NCI-H2227 (cell line): Measurements from ENCODE around the gene THAP3.
A peak's percentile ranks its signal among the peaks of the same experiment; 100 is the strongest.

Experiments
- DNase-seq: peaks from one replicate; lab custom pipeline; 2025; ENCODE audit not compliant: unreplicated experiment; lab: John Stamatoyannopoulos, UW

The THAP3 gene

DNA sequence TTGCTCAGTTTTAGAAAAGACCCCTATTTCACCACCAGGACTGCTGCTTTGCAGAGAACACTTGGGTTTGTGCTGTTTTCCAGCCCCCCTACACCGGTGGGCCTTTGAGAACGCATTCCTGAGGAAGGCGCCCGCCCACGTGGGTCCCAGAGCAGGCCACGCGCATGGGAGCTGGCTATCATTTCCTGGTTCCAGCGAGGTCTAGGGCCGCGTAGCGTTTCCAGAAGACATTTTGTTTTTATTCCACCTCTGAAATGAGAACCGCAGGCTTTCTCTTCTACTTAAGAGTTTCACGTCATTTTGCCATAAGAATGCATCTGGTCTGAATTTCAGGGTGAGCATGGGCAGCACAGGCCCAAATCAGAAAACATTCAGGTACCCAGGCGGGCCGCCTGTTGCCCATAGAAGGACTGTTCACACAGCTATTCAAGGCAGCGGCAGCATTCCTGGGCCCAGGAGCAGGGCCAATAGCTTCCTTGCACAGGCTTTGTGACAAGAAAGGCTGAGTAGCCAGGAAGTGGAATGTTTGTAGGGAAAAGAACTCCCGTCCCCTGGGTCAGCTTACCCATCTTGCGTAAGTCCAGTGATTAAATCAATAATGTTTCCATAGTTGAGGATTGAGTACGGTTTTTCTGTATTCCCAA is 20.6 kb upstream of the THAP3 start:
- DNase-seq: peak; percentile 46

DNA sequence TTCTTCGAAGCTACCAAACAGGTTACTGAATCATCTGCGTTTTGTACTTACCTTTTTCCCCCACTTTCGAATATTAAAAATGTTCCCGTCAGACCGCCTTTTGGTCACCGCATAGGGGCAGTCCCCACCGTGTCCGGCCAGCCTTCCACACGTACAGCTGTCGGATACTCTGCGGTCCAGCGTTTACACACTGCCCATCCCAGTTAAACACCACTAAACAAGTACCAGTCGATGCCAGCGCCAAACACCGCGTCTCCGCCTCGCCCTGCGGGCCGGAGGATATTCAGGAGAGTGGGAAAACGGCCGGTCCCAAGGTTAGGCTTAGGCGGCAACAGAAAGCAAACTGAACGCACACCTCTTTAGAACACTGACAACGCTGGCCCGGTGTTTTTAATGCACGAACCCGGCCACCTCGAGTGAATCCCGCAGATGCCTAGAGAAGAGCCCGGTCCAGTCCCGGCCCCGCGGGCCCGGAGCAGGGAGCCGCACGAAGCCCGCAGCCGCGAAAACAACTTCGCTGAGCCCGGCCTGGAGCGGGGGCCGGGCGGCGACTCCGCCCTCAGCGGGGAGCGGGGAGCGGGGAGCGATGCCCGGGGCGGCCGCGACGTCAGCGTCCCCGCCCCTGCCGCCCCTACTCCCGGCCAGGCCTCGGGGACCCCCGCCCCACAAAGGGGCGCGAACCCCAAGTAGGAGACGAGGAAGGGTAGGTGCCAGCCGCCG is 11.9 kb upstream of the THAP3 start:
- DNase-seq: peak; percentile 84

DNA sequence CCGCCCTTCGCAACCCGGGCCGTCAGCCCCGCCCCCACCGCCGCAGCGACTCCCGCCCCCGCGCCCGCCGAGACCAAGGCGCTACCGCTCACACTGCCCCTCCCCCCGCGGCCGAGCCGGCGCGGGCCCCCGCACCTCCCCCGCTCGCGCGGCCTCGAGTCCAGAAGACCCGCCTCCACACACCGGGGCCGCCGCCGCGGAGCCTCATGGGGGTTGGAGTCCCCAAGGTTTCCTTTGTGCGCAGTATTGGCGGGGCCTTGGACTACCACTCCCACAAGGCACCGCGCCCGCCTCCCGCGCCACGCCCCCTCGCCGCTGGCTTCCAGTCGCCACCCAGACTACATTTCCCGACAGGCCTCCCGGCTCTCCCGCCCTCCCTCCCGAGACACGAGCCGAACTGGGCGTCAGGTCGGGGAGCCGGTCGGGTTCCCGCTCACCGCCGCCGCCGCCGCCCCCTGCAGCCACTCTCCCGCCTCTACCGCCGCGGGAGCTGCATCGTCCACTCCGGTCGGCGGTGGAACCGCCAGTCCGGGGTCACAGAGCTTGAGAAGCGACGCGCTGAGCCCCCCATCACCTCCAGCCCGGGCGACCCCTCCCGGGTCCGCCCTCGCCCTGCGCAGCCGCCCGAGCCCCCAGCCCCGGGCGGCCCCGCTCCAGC is 11.2 kb upstream of the THAP3 start, which contains the start of gene PHF13:
TSS of gene PHF13 (plus strand) at position 371 of the 658 bp plus-strand sequence. CDS start 336 bp downstream, outside the sequence.
- peak; percentile 99 for DNase-seq

DNA sequence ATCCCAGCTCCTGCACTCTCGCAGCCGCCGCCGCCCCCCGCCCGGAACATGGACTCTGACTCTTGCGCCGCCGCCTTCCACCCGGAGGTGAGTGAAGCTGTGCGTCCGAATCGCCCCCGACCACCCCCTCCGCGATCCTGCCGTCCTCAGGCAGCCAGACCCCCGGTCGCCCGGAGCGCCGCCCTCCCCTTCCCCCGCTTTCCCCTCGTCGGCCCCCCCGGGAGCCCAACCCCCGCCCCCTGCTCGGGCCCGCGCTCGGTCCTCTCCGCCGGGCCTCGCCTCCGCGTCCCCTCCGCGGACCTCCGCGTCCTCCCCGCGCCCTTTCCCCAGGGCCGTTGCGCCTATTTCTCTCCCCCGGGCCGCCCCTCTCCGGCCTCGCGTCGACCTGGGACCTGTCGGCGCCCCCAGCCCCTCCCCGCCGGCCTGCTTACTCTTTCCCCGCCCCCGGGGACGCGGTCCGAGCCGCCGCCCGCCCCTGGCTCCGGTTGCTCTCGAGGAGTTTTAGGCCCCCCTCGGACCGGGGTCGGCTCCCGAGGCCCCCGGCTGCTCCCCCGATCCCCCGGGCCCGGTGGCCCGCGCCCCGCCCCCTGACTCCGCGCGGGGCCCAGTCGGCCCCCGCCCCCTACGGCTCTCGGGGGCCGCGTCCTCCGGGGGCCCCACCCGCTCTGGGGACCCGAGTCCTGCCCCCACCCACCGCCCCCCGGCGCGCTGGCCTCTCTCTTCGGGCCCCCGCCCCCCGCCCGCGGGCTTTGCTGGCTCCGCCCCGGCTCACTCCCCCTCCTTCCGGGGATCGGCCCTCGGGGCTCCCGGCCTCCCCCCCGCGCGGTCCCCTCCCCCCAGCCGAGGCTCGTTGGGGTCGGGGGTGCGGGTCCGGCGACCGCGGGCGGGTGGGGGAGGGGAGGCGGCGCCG is 10.4 kb upstream of the THAP3 start:
- DNase-seq: peak; percentile 70

DNA sequence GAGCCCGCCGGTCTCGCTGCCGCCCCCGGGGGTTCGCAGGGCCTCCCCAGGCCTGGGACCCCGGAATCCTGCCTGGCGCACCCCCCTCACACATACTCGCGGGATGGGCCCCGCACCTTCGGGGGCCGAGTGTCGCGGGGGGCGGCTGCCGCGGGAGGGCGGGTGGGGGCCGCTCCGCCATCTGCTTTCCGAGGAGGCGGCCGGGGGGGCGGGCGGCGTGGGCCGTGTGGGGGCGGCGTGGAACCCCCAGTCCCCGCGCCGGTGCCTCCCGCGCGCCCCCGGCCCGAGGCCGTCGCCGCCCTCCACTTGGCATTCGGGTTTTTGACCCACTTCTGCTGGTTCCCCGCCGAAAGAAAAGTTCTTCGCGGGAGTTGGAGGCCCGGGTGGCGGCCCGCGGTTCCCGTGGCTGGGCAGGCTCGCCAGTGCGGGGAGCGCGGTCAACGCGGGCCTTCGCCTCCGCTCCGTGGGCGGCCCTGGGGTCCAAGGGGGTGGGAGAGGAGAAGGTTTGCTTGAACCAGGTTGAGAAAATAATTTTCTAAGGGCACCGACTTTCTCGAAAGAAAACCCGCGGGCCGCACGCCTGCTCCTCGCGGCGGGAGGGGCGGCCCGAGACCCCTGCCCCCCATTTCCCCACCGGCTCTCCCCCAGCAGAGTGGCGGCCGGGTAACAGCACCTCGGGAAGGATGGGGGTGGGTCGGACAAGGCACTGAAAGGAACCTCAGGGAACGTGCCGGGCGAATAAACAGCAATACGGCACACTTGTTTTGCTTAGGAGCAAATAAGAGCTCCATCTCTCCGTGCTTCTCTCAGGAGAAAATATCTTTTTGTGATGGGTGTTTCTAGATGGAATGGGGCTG is 9.5 kb upstream of the THAP3 start:
- DNase-seq: no peak

DNA sequence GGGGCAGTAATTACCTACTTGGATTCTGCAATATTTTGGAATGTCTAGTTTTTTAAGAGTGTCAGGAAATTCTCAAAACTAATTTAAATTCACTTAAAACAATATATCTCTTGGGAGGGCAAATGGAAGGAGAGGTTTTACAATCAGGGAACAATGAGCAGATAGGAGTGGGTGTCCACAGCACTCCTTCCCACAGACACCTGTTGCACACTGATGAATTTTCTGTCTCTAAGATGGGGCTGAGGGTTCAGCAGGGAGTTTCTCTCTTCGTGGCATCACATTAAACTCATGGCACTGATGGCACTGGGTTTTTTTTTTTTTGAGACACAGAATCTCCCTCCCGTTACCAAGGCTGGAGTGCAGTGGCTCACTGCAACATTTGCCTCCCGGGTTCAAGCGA is 5.6 kb upstream of the THAP3 start:
- no peak for DNase-seq

DNA sequence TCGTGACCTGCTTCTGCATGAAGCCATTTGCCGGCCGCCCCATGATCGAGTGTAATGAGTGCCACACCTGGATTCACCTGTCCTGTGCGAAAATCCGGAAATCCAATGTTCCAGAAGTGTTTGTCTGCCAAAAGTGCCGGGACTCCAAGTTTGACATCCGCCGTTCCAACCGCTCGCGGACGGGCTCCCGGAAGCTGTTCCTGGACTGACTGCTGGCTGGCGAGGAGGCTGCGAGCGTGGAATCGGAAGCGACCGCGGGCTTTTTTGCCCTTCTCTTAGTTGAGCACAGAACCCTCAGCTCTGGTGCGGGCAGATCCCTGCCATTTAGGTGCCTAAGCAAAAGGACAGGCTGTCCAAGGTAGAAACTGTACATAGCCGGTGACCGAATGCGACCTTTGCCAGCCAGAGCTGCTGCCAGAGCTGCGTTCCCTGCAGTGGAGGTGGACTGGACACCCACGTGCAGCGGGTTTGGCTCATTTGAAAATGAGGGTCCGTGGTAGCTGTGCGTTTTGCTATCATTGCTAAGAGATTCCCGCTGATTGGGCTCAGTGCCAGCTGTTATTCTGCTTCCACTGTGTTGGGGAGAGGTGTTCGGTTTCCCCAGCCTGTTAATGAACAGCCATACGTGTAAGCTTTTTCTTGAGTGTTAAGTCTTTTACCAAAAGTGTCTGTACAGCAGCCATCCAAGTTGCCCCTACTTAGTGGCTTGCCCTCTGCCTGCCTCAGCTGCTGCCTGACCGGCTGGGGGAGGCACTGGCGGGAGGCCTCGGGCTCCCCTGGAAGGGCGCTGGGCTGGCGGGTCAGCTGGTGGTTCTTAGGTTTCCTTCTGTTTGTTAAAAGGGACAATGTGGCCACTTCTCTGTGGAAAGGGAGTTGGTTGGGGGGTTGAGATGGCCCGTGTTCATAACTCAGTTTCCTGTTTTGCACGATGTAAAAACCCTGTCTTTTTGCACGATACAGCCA is 3.0 kb upstream of the THAP3 start:
- DNase-seq: no peak

DNA sequence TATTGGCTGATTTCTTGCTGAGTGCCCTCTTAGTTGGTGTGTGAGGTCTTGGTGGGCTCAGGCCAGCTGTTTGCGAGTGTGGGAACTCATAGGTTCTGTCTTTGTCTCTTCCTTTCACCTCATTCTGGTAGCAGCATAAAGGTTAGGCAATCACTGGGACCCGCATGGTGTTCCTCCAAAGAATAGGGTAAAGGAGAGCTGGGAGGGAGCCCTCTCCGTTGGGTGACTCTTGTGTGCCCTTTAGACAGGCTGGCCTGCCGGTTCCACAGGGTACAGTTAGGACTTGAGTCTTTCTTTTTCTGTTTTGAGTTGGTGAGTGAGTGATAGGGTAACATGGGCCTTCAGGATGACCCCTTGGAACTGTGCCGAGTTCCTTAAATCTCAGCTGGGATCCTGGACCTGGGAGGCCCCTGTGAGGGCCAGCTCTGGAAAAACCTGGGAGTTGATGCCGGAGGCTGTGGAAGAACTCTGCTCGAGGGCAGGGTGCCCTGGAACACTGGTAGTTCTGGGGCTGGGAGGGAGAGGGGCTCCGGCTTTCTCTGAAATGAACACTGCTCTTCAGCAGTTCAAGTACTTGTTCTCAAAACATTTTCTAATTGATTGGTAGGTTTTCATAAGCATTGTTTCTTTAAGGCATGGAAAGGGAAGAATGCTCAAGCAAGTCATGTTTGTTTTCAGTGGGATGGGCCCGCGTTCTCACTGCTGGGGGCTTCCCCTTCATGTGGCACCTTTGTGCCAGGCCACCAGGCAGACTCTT is 2.1 kb upstream of the THAP3 start:
- no peak for DNase-seq

DNA sequence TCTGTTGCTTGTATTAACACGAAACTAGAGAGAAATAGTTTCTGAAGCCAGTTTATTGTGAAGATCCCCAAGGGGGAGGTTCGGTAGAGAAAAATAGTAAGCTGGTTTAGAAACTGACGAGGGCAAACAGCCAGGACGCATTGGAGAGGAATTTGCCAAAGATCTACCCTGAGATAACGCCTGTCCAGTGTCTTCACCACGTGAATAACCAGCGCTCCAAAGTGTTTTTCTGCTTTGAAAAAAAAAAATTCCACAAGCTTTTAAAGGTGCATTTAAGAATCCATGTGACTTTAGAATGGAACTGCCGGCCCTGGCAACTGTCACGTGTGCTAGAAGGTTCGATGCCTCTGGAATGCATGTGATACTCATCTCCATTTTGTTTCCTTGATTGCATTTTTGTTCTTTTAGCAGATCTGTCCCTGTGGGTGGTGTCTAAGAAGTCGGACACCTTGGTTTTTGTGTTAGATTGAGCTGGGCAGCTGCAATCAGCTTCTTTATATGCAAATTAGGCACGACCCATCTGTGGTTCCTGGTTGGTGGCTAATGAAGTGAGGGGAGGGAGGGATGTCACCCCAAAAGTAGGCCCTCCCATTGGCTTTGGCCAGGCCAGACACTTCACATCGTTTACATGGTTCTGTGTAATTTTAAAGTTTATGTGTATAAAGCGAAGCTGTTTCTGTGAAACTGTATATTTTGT is 1.3 kb upstream of the THAP3 start:
- DNase-seq: no peak

DNA sequence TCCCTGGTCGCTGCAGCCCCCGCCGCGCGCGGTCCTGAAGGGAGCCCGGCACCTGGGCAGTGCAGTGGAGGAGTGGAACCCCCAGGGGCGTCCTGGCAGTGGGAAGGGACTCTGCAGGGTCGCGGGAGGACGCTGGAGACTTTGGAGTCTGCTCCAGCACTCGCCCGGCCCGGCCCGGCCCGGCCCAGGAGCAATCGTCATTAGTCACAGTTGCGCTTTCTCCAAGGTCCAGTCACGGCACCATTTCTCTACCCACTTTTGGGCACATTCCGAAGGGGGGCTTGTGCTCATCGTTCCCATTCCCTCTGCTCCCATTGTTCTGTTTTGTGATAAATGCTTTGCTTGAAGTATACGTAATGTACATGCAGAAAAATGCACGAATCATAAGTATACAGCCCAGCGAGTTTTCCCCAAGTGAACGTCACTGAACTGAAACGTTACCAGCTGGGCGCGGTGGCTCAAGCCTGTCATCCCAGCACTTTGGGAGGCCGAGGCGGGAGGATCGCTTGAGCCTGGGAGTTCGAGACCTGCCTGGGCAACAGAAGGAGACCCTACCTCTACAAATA is 999 bp downstream of the THAP3 start:
- DNase-seq: peak; percentile 47

DNA sequence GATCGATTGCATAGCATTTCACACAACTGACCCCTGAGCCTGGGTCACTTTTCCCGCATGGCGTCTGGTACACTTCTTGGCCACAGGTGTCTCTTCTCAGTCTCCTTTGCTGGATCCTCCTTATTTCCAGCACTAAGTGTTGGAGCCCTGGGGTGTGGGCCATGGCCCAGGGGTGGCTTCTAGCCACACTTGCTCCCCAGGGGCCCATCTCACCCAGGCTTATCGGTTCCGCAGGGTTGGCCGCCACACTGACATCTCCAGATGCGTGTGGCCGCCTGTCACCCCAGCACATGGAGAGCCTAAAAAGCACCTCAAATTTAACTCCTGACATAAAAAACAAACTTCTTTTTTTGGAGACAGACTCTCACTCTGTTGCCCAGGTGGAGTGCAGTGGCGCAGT is 2.4 kb downstream of the THAP3 start:
- no peak for DNase-seq

DNA sequence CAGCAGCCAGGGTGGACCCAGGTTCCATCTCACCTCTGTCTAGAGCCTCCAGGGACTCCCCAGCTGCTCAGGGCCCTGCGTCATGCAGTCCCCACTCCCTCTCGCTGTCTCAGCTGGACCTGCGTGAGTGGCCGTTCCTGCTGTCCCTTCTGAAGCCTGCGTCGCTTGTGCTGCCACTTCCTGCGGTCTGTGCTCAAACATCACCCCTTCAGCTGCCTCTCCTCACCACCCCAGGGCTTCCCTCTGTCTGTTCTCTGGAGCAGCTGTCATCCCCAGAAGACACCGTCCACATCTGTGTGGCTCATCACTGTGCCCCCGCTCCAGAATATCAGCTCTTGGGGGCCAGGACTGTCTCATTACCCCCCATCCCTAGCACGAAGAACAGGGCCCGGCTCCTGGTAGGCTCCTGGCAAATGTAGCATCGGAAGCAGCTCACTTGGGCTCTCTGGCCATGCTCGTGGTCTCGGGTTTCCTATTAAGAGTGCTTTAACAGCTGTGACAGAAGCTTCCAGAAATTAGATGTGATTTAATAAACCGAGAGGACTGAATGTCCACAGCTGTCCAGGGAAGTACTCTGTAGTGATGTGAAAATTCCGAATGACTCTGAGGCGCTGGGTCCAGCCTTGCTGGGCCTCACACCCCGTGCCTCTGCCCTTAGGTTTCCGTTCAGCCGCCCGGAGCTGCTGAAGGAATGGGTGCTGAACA is 3.3 kb downstream of the THAP3 start:
- DNase-seq: no peak

DNA sequence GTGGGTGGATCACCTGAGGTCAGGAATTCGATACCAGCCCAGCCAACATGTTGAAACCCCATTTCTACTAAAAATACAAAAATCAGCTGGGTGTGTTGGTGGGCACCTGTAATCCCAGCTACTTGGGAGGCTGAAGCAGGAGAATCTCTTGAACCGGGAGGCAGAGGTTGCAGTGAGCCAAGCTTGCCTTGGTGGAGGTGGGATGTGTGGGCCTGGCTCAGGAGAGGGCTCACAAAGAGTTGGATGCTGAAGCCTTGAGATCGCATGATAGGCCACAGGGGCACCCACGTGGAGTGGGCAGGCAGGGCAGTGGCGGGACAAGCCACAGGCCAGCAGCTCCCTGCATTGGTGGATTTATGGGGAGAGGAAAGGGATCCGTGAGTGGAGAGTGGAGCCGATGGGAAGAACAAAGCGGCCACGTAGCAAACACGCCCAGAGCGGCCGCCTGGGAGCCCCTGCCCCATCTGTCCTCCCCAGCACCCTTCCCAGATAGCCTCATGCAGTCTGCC is 4.4 kb downstream of the THAP3 start:
- DNase-seq: no peak

DNA sequence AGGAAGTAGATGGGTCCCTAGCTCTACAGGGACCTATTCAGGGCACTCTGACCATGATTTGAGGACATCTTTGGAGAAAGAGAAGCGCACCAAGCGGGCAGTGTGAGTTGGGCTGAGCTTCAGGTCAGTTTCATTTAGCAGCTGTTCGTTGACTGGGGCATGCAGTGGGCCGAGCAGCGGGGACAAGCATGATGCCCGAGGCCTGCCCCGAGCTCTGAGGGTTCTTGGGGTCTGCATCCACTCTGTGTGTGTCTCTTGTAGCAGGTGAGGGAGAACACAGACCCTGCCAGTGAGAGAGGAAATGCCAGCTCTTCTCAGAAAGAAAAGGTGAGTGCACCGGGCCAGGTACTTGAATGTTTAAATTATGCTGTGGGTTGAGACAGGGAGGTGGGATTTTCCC is 5.4 kb downstream of the THAP3 start:
- DNase-seq: no peak

DNA sequence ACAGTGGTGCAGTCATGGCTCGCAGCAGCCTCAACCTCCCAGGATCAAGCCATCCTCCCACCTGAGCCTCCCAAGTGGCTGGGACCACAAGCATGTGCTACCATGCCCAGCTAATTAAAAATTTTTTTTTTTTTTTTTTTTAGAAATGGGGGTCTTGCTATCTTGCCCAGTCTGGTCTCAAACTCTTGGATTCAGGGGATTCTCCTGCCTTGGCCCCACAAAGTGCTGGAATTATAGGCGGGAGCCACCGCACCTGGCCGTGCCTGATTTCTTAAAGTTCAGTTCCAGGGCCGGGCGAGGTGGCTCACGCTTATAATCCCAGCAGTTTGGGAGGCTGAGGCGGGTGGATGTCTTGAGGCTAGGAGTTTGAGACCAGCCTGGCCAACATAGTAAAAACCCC is 6.4 kb downstream of the THAP3 start:
- DNase-seq: no peak
